Small intestine (tissue), 7 donors: ENCODE results near the gene GMPPA. TPM values are rescaled to one million over a fixed set of nuclear protein-coding genes. Genes with fewer than 3 reads are reported as not detected.

ENCODE experiments used
- DNase-seq, 2 donors: peaks; one replicate each; pipeline versions ENCODE4 v3.0.0 to v3.0.0-alpha.2; 2013
- FAIRE-seq: peaks from 2 replicates; lab custom pipeline; 2012; peaks lifted over from hg19 to GRCh38; lab: Jason Lieb, UNC
- H3K27ac ChIP-seq, 3 donors: one replicate each; pipeline ENCODE4 v1.5.1; 2013; ENCODE audit warnings: low read length in 2 of 3, mild to moderate bottlenecking in 2 of 3, control low read depth in 1 of 3, inconsistent platforms in 1 of 3, low read depth in 1 of 3, moderate library complexity in 1 of 3
- H3K27me3 ChIP-seq, 3 donors: one replicate each; pipeline ENCODE4 v1.6.1; 2013; ENCODE audit warnings: low read length in 3 of 3, inconsistent platforms in 1 of 3; ENCODE audit not compliant: control insufficient read depth in 3 of 3, insufficient read depth in 3 of 3
- H3K36me3 ChIP-seq, 3 donors: one replicate each; pipeline ENCODE4 v1.6.1; 2013; ENCODE audit warnings: low read length in 3 of 3, inconsistent platforms in 1 of 3, low read depth in 1 of 3, mild to moderate bottlenecking in 1 of 3, moderate library complexity in 1 of 3; ENCODE audit not compliant: control insufficient read depth in 3 of 3, insufficient read depth in 2 of 3
- H3K4me1 ChIP-seq, 3 donors: one replicate each; pipeline ENCODE4 v1.6.1; 2013; ENCODE audit warnings: low read length in 2 of 3, inconsistent platforms in 1 of 3, low read depth in 1 of 3, mild to moderate bottlenecking in 1 of 3, moderate library complexity in 1 of 3; ENCODE audit not compliant: control insufficient read depth in 3 of 3, insufficient read depth in 2 of 3
- H3K4me3 ChIP-seq, 3 donors: one replicate each; pipeline ENCODE4 v1.5.1; 2013; ENCODE audit warnings: low read length in 3 of 3, control low read depth in 1 of 3, inconsistent platforms in 1 of 3, low read depth in 1 of 3, mild to moderate bottlenecking in 1 of 3, moderate library complexity in 1 of 3
- H3K9me3 ChIP-seq, 2 donors: one replicate each; pipeline ENCODE4 v1.6.1; 2013; ENCODE audit warnings: low read depth in 1 of 2, low read length in 1 of 2; ENCODE audit not compliant: control insufficient read depth in 2 of 2, insufficient read depth in 1 of 2
- WGBS, 3 donors: extraction: QIAGEN DNeasy Blood & Tissue Kit; methylation state at CpG; one replicate each; pipeline ENCODE4 v1.1.7; 2013; 5-methylcytosine and 5-hydroxymethylcytosine counted together
- polyA plus RNA-seq, 4 donors: library from polyadenylated mRNA; stranded (reverse) in 3 of 4; unstranded in 1 of 4; fragments of 200-250 nt in 3 of 4; fragments of 120-200 nt in 1 of 4; gene quantifications; one replicate each; pipeline versions ENCODE4 v1.2.1 to v1.2.3, GENCODE V29; 2013
- donor health status: healthy with polysubstance abuse.
- donor health status: control.
- donor health status: control.
- donor health status: Bipolar disorder and iron deficiency.
- donor health status: healthy.

Gene GMPPA
- polyA plus RNA-seq, 4 donors = 52.6 to 63.5 (median 61.3) TPM

- FAIRE-seq (no peak), DNase-seq (no peak)
Measured at GRCh38 chr2:219477179-219477578, 21.5 kb upstream of the GMPPA start.

DNA sequence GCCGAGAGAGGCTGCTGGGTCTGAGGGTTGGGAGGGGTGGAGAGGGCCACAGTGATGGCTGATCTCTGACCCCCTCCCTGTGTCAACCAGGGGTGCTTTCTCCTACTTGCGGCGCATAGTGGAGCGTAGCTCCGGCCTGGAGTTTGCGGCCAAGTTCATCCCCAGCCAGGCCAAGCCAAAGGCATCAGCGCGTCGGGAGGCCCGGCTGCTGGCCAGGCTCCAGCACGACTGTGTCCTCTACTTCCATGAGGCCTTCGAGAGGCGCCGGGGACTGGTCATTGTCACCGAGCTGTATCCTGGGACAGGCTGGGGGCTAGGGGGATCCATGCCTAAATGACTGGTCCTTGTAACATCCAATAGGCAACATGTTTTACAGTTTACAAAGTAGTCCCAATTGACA, 20.9 kb upstream of the GMPPA start:
- Histone ChIP-seq H3K27ac (no peak overlapping the region), H3K4me3 (no peak overlapping the region), H3K4me1 (peaks cover 0 to 6% (median 0%) of the 10 kb centered on the region in 3 donors), H3K36me3 (peaks cover 0 to 9% (median 0%) of the 10 kb centered on the region in 3 donors), H3K9me3 (no peaks in the 10 kb centered on the region), H3K27me3 (peaks cover 0 to 16% (median 7%) of the 10 kb centered on the region in 3 donors)
- no peak for DNase-seq
- no peak for FAIRE-seq
- WGBS, 3 donors = 87 to 94% (median 88%) methylated on average over 15 of the region's 15 CpGs

More at GRCh38 chr2:219477179-219477578, 21.5 kb upstream of the GMPPA start:
- Histone ChIP-seq H3K4me1 (no peaks in the 10 kb centered on the region), H3K9me3 (no peaks in the 10 kb centered on the region), H3K36me3 (peaks cover 0 to 9% (median 0%) of the 10 kb centered on the region in 3 donors), H3K27ac (no peak overlapping the region), H3K4me3 (no peak overlapping the region), H3K27me3 (peaks cover 0 to 9% (median under 1%) of the 10 kb centered on the region in 3 donors)
- 60 to 81% (median 74%) methylated on average over 12 to 13 of the region's 13 CpGs for WGBS, 3 donors

DNA sequence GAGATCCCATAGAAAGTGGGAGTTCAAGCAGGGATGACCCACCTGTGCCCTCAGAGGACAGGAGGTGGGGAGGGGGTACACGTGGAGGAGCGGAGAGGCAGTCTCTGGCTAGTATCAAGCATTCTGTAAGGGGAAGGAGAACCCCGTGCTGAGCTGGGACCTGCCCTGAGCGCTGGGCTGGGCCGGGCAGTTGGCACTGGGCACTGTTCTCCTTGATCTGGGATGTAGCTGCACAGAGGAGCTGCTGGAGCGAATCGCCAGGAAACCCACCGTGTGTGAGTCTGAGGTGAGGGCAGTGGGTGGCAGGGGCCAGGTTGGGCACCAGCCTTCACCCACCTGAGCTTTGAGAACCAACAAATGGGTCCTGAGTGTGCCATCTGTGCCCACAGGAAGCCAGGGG, 19.8 kb upstream of the GMPPA start:
- H3K27me3 ChIP-seq = peaks cover 4 to 25% (median 9%) of the 10 kb centered on the region in 3 donors
- no peak for FAIRE-seq
- 65 to 84% (median 82%) methylated on average over 8 of the region's 8 CpGs for WGBS, 3 donors
- H3K4me3 ChIP-seq = no peak overlapping the region
- H3K36me3 ChIP-seq = peaks cover 0 to 9% (median 0%) of the 10 kb centered on the region in 3 donors
- H3K4me1 ChIP-seq = peaks cover 0 to 11% (median 0%) of the 10 kb centered on the region in 3 donors
- no peak overlapping the region for H3K27ac ChIP-seq
- H3K9me3 ChIP-seq = no peaks in the 10 kb centered on the region
- DNase-seq = no peak

DNA sequence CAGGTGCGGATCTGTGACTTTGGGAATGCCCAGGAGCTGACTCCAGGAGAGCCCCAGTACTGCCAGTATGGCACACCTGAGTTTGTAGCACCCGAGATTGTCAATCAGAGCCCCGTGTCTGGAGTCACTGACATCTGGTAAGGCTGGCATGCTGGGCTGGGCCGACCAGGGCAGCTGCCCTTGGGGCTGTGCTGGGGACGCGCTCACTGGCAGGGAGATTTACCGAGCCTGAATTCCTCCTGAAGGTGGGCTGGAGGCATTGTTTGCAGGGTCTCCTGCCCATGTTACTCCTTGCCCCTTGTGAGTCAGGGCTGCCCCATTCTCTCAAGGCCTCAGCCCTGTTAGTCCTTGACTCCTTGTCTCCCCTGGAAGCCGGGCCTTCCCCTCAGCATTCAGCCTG, 18.7 kb upstream of the GMPPA start:
- peaks cover 4 to 35% (median 17%) of the 10 kb centered on the region in 3 donors for H3K27me3 ChIP-seq
- FAIRE-seq (no peak), DNase-seq (no peak)
- H3K4me1 ChIP-seq = peaks cover 0 to 20% (median 0%) of the 10 kb centered on the region in 3 donors
- no peak overlapping the region for H3K27ac ChIP-seq
- peaks cover 0 to 9% (median 0%) of the 10 kb centered on the region in 3 donors for H3K36me3 ChIP-seq
- WGBS, 3 donors = 78 to 87% (median 83%) methylated on average over 8 of the region's 8 CpGs
- no peak overlapping the region for H3K4me3 ChIP-seq
- no peaks in the 10 kb centered on the region for H3K9me3 ChIP-seq

DNA sequence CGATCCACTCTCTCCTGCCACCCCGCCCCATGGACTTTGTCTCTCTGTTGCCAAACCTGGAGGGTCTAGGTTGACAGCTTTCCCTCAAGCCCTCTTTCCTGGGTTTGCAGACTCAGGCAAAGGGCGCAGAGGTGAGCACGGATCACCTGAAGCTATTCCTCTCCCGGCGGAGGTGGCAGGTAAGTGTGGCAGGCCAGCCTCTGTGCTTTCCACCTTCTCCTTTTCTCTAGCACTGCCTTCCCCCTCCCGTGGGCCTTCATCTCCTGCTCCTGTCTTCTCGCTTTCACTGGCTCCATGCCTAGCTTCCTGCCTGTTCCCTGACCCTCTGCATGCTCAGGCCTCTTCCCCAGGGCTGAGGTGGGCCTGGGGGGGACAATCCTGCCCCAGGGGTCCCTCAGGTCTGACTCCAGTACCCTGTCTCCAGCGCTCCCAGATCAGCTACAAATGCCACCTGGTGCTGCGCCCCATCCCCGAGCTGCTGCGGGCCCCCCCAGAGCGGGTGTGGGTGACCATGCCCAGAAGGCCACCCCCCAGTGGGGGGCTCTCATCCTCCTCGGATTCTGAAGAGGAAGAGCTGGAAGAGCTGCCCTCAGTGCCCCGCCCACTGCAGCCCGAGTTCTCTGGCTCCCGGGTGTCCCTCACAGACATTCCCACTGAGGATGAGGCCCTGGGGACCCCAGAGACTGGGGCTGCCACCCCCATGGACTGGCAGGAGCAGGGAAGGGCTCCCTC, 15.9 kb upstream of the GMPPA start:
- WGBS, 3 donors = 40 to 61% (median 49%) methylated on average over 16 to 17 of the region's 17 CpGs
- H3K4me3 ChIP-seq = no peak overlapping the region
- FAIRE-seq (no peak), DNase-seq (peak in 1 of 2 donors; percentile 46)
- peaks cover 0 to 5% (median 0%) of the 10 kb centered on the region in 3 donors for H3K36me3 ChIP-seq
- no peak overlapping the region for H3K27ac ChIP-seq
- peaks cover 4 to 56% (median 35%) of the 10 kb centered on the region in 3 donors for H3K27me3 ChIP-seq
- H3K9me3 ChIP-seq = no peaks in the 10 kb centered on the region
- peaks cover 0 to 37% (median 0%) of the 10 kb centered on the region in 3 donors for H3K4me1 ChIP-seq

- peaks cover 0 to 5% (median 0%) of the 10 kb centered on the region in 3 donors for H3K36me3 ChIP-seq
- peaks cover 0 to 37% (median 0%) of the 10 kb centered on the region in 3 donors for H3K4me1 ChIP-seq
- H3K9me3 ChIP-seq = no peaks in the 10 kb centered on the region
- FAIRE-seq = no peak
- peaks cover 4 to 59% (median 38%) of the 10 kb centered on the region in 3 donors for H3K27me3 ChIP-seq
- DNase-seq = no peak
- WGBS, 3 donors = 6 to 25% (median 10%) methylated on average over 41 to 58 of the region's 58 CpGs
- no peak overlapping the region for H3K27ac ChIP-seq
- peak overlapping the region in 1 of 3 donors; percentile 8 for H3K4me3 ChIP-seq
Measured at GRCh38 chr2:219483451-219484342, 15.0 kb upstream of the GMPPA start.

DNA sequence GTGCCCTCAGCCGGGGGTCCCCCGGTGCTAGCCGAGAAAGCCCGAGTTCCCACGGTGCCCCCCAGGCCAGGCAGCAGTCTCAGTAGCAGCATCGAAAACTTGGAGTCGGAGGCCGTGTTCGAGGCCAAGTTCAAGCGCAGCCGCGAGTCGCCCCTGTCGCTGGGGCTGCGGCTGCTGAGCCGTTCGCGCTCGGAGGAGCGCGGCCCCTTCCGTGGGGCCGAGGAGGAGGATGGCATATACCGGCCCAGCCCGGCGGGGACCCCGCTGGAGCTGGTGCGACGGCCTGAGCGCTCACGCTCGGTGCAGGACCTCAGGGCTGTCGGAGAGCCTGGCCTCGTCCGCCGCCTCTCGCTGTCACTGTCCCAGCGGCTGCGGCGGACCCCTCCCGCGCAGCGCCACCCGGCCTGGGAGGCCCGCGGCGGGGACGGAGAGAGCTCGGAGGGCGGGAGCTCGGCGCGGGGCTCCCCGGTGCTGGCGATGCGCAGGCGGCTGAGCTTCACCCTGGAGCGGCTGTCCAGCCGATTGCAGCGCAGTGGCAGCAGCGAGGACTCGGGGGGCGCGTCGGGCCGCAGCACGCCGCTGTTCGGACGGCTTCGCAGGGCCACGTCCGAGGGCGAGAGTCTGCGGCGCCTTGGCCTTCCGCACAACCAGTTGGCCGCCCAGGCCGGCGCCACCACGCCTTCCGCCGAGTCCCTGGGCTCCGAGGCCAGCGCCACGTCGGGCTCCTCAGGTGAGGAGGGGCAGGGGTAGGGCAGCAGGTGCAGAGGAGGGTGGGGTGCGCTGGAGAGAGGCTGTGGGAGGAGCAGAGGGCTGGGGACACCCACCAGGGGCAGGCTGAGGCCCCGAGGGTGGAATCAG, 14.1 kb upstream of the GMPPA start:
- peaks cover 0 to 37% (median 0%) of the 10 kb centered on the region in 3 donors for H3K4me1 ChIP-seq
- H3K4me3 ChIP-seq = peak overlapping the region in 1 of 3 donors; percentile 8
- H3K27me3 ChIP-seq = peaks cover 4 to 60% (median 38%) of the 10 kb centered on the region in 3 donors
- FAIRE-seq (no peak), DNase-seq (peak in 1 of 2 donors; percentile 61)
- peaks cover 0 to 9% (median 0%) of the 10 kb centered on the region in 3 donors for H3K36me3 ChIP-seq
- no peaks in the 10 kb centered on the region for H3K9me3 ChIP-seq
- no peak overlapping the region for H3K27ac ChIP-seq
- WGBS, 3 donors = 1 to 4% (median 3%) methylated on average over 68 to 89 of the region's 89 CpGs
